HG03135 (cell line): ENCODE data around the gene DTNB.
"Not testable (repeated sequence)": the region's sequence is repeated elsewhere in the genome, so short reads cannot be mapped to it uniquely, and the experiment has no call there.

Experiments
- ATAC-seq: cut with Tn5 transposase; IDR thresholded peaks from one replicate; pipeline ENCODE4 v1.9.1; 2021; ENCODE audit warnings: mild to moderate bottlenecking, moderate library complexity; ENCODE audit not compliant: unreplicated experiment

The DTNB gene

GRCh38 chr2:25673300-25674076, at the start of gene DTNB:
DTNB (minus strand) TSS chr2:25673577; CDS start chr2:25652660, 20,917 bp downstream.
- peak; percentile 70 for ATAC-seq

- no peak for ATAC-seq
Observed at GRCh38 chr2:25722224-25722623, 48.8 kb upstream of the DTNB start.

- no peak for ATAC-seq
Observed at GRCh38 chr2:25720575-25720974, 47.2 kb upstream of the DTNB start.

- no peak for ATAC-seq
Observed at GRCh38 chr2:25714740-25715139, 41.4 kb upstream of the DTNB start.

- no peak for ATAC-seq
Observed at GRCh38 chr2:25712455-25712854, 39.1 kb upstream of the DTNB start.

- no peak for ATAC-seq
Observed at GRCh38 chr2:25711675-25712354, 38.4 kb upstream of the DTNB start.

- ATAC-seq, result no peak
Observed at GRCh38 chr2:25710750-25711149, 37.4 kb upstream of the DTNB start.

- no peak for ATAC-seq
Observed at GRCh38 chr2:25709349-25709748, 36.0 kb upstream of the DTNB start.

GRCh38 chr2:25707927-25708590, 34.7 kb upstream of the DTNB start:
- no peak for ATAC-seq

- ATAC-seq, result not testable (repeated sequence)
Observed at GRCh38 chr2:25705575-25705974, 32.2 kb upstream of the DTNB start.

GRCh38 chr2:25701801-25702200, 28.4 kb upstream of the DTNB start:
- ATAC-seq, result no peak

GRCh38 chr2:25700221-25700660, 26.9 kb upstream of the DTNB start:
- ATAC-seq, result no peak

- ATAC-seq, result no peak
Observed at GRCh38 chr2:25699216-25699615, 25.8 kb upstream of the DTNB start.

- ATAC-seq, result no peak
Observed at GRCh38 chr2:25698752-25699151, 25.4 kb upstream of the DTNB start.

- no peak for ATAC-seq
Observed at GRCh38 chr2:25697559-25698341, 24.4 kb upstream of the DTNB start.

GRCh38 chr2:25692737-25693445, 19.5 kb upstream of the DTNB start:
- no peak for ATAC-seq

GRCh38 chr2:25692143-25692542, 18.8 kb upstream of the DTNB start:
- ATAC-seq, result no peak

- ATAC-seq, result no peak
Observed at GRCh38 chr2:25690058-25690457, 16.7 kb upstream of the DTNB start.

GRCh38 chr2:25688236-25688635, 14.9 kb upstream of the DTNB start:
- ATAC-seq, result no peak

- no peak for ATAC-seq
Observed at GRCh38 chr2:25685741-25686140, 12.4 kb upstream of the DTNB start.
